ENCODE measurements around the gene HOXA6. TPM values are rescaled to one million over a fixed set of nuclear protein-coding genes. Genes with fewer than 3 reads are reported as not detected.

The HOXA6 gene
- total and polyA plus RNA-seq, 4 donors, result 0.23 TPM; not detected in 3

DNA sequence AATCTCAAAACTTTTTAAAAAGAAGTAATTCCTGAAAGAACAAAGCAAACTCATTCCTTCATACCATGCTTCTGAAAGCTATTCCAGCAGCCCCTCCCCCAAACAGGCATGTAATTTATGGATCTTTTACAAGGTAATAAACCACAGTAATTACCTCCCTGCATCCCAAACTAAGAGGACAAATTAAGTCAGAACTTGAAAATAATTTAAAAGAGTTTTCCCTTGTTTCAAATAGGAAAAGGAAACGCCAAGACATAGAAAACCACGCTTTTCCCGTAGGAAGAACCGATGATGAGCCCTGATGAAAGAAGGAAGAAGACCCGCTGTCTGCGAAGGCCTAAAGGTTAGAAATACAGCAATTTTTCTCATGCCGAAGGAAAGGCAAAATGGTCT, 25.9 kb downstream of the HOXA6 start (continued):
- TF ChIP-seq, protein P1, sequence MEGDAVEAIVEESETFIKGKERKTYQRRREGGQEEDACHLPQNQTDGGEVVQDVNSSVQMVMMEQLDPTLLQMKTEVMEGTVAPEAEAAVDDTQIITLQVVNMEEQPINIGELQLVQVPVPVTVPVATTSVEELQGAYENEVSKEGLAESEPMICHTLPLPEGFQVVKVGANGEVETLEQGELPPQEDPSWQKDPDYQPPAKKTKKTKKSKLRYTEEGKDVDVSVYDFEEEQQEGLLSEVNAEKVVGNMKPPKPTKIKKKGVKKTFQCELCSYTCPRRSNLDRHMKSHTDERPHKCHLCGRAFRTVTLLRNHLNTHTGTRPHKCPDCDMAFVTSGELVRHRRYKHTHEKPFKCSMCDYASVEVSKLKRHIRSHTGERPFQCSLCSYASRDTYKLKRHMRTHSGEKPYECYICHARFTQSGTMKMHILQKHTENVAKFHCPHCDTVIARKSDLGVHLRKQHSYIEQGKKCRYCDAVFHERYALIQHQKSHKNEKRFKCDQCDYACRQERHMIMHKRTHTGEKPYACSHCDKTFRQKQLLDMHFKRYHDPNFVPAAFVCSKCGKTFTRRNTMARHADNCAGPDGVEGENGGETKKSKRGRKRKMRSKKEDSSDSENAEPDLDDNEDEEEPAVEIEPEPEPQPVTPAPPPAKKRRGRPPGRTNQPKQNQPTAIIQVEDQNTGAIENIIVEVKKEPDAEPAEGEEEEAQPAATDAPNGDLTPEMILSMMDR (IDR thresholded peaks at IDR 0.05; ENCODE audit: low read depth, low read length, missing input control), result no peak

DNA sequence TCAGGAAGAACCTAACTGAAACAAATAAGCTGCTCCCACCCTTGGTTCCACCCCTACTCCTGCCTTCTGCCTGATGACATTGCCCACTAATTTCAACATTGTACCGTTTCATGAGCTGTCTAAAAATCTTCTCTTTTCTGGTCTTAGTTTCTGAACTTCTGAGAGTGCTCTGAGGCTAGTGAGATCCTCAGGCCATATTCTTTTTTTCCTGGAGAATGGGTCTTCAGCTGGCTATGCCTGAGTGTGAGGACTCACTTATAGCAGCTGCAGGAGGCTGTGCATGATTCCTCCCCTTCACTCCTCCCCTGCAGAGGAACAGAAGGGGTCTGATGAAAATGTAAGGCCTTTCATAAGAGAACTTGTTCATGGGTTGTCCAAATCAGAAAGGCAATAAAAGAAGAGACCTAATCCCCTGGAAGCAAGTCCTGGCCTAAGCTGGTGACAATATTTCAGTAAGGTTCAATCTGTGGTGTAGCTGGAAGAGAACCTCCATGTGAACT, 28.1 kb downstream of the HOXA6 start:
- DNase-seq (ENCODE audit: low spot score), result no peak
- H3K27ac ChIP-seq (ENCODE audit: low read depth in 1 of 2, low read length in 2 of 2), result no peak overlapping the region
- TF ChIP-seq NR2F2 (IDR thresholded peaks at IDR 0.05) (no peak), HNF4A (conservative IDR thresholded peaks at IDR 0.05) (no peak), YY1 (IDR thresholded peaks at IDR 0.05) (no peak)
- TF ChIP-seq, protein P2, sequence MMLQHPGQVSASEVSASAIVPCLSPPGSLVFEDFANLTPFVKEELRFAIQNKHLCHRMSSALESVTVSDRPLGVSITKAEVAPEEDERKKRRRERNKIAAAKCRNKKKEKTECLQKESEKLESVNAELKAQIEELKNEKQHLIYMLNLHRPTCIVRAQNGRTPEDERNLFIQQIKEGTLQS (IDR thresholded peaks at IDR 0.05), result no peak
- TF ChIP-seq, protein P1 (IDR thresholded peaks at IDR 0.05; ENCODE audit: low read depth, low read length, missing input control), result no peak
- TF ChIP-seq, protein P3, sequence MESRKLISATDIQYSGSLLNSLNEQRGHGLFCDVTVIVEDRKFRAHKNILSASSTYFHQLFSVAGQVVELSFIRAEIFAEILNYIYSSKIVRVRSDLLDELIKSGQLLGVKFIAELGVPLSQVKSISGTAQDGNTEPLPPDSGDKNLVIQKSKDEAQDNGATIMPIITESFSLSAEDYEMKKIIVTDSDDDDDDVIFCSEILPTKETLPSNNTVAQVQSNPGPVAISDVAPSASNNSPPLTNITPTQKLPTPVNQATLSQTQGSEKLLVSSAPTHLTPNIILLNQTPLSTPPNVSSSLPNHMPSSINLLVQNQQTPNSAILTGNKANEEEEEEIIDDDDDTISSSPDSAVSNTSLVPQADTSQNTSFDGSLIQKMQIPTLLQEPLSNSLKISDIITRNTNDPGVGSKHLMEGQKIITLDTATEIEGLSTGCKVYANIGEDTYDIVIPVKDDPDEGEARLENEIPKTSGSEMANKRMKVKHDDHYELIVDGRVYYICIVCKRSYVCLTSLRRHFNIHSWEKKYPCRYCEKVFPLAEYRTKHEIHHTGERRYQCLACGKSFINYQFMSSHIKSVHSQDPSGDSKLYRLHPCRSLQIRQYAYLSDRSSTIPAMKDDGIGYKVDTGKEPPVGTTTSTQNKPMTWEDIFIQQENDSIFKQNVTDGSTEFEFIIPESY (IDR thresholded peaks at IDR 0.05), result no peak

DNA sequence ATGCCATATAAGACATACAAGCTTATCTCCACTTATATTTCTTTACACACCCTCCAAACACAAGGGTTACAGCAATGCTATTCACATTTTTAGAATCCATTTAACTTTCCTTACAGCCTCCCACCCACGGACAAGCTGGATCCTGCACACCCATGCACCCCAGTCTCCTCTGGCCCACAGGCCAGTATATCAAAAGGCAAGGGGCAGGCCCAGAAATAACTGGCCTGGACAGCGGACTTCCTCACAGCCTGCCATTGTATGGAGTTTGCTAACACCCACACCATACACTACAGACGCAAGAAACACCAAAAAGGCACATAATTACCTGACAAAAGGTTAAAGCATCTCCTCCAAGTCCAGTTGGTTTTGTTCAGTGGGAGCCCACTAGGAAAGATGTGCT, 29.0 kb downstream of the HOXA6 start:
- DNase-seq (ENCODE audit: low spot score), result no peak

More for the DNA sequence above, 28.1 kb downstream of the HOXA6 start:
- Histone ChIP-seq H3K4me3 (ENCODE audit: low read depth in 1 of 3, low read length in 3 of 3) (no peak overlapping the region), H3K9ac (ENCODE audit: low read depth in 1 of 2, low read length in 2 of 2) (no peak overlapping the region), H3K36me3 (ENCODE audit: control insufficient read depth in 4 of 4, insufficient read depth in 3 of 4, low read depth in 1 of 4, low read length in 3 of 4) (no peaks in the 10 kb centered on the region), H3K27me3 (ENCODE audit: control insufficient read depth in 4 of 4, insufficient read depth in 4 of 4, low read length in 3 of 4) (peaks cover 4 to 13% (median 7%) of the 10 kb centered on the region in 4 donors), H3K9me3 (ENCODE audit: control insufficient read depth in 4 of 4, low read length in 3 of 4) (peaks cover 0 to 4% (median 0%) of the 10 kb centered on the region in 4 donors), H3K4me1 (ENCODE audit: control insufficient read depth in 4 of 4, insufficient read depth in 4 of 4, low read length in 3 of 4) (peaks cover 4 to 17% (median 9%) of the 10 kb centered on the region in 4 donors)
- 42% methylated on average over 1 of the region's 1 CpG for WGBS

More for the DNA sequence above, 29.0 kb downstream of the HOXA6 start:
- no peak overlapping the region for H3K27ac ChIP-seq (ENCODE audit: low read depth in 1 of 2, low read length in 2 of 2)
- H3K9ac ChIP-seq (ENCODE audit: low read depth in 1 of 2, low read length in 2 of 2), result no peak overlapping the region
- H3K4me1 ChIP-seq (ENCODE audit: control insufficient read depth in 4 of 4, insufficient read depth in 4 of 4, low read length in 3 of 4), result peaks cover 4 to 17% (median 9%) of the 10 kb centered on the region in 4 donors
- H3K36me3 ChIP-seq (ENCODE audit: control insufficient read depth in 4 of 4, insufficient read depth in 3 of 4, low read depth in 1 of 4, low read length in 3 of 4), result no peaks in the 10 kb centered on the region
- TF ChIP-seq, protein P2 (IDR thresholded peaks at IDR 0.05), result no peak
- TF ChIP-seq NR2F2 (IDR thresholded peaks at IDR 0.05), result no peak
- TF ChIP-seq, protein P4, sequence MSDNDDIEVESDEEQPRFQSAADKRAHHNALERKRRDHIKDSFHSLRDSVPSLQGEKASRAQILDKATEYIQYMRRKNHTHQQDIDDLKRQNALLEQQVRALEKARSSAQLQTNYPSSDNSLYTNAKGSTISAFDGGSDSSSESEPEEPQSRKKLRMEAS (IDR thresholded peaks at IDR 0.05), result no peak
- no peak for TF ChIP-seq EGR1 (IDR thresholded peaks at IDR 0.05; ENCODE audit: low read depth in 2 of 2)
- no peak for TF ChIP-seq GABPA (IDR thresholded peaks at IDR 0.05 in 1 of 2, conservative IDR thresholded peaks at IDR 0.05 in 1 of 2)
- WGBS, result 33% methylated on average over 3 of the region's 3 CpGs
- no peak overlapping the region for H3K4me3 ChIP-seq (ENCODE audit: low read depth in 1 of 3, low read length in 3 of 3)
- H3K9me3 ChIP-seq (ENCODE audit: control insufficient read depth in 4 of 4, low read length in 3 of 4), result no peaks in the 10 kb centered on the region
- peaks cover 0 to 17% (median 6%) of the 10 kb centered on the region in 4 donors for H3K27me3 ChIP-seq (ENCODE audit: control insufficient read depth in 4 of 4, insufficient read depth in 4 of 4, low read length in 3 of 4)
